ENCODE measurements around the gene CACNG4. TPM values are rescaled to one million over a fixed set of nuclear protein-coding genes. Genes with fewer than 3 reads are reported as not detected.

The CACNG4 gene
- total RNA-seq, 2 experiments from 2014 or later = not detected

DNA sequence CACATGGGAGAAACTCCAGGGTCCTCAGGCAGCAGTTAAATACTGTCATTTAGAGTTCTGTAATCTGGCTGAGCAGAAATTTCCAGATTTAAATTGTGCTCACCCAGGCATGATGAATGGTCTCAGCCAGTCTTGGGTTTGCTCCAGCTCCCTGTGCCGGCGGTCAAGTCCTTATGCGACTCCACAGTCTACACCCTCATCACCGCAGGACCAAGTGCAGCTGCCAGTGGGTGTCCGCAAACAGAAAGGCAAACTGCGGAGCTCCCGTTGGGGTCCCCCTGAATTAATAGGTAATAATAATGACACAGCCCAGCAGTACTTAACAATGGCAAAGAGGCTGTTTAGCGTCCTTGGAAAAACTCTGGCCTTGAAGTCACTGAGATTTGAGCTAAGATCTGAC is 3.9 kb upstream of the CACNG4 start:
- no peak for DNase-seq
- H3K27me3 Mint-ChIP-seq = peaks cover 35% of the 10 kb centered on the region
- H3K4me3 Mint-ChIP-seq = no peak overlapping the region
- peaks cover 6% of the 10 kb centered on the region for H3K4me1 Mint-ChIP-seq (ENCODE audit: low read depth)
- no peaks in the 10 kb centered on the region for H3K36me3 Mint-ChIP-seq (ENCODE audit: low read depth)
- CTCF ChIA-PET = no interaction called here
- peaks cover 0 to 4% of the 10 kb centered on the region in 2 experiments for H3K9me3 ChIP-seq (ENCODE audit: control insufficient read depth in 1 of 2, insufficient read depth in 1 of 2, low read length in 2 of 2)
- TF ChIP-seq, protein P1, sequence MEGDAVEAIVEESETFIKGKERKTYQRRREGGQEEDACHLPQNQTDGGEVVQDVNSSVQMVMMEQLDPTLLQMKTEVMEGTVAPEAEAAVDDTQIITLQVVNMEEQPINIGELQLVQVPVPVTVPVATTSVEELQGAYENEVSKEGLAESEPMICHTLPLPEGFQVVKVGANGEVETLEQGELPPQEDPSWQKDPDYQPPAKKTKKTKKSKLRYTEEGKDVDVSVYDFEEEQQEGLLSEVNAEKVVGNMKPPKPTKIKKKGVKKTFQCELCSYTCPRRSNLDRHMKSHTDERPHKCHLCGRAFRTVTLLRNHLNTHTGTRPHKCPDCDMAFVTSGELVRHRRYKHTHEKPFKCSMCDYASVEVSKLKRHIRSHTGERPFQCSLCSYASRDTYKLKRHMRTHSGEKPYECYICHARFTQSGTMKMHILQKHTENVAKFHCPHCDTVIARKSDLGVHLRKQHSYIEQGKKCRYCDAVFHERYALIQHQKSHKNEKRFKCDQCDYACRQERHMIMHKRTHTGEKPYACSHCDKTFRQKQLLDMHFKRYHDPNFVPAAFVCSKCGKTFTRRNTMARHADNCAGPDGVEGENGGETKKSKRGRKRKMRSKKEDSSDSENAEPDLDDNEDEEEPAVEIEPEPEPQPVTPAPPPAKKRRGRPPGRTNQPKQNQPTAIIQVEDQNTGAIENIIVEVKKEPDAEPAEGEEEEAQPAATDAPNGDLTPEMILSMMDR (IDR thresholded peaks at IDR 0.05) = no peak
- no peak overlapping the region for H3K27ac Mint-ChIP-seq
- POLR2A ChIA-PET = no interaction called here
- no peak overlapping the region for H3K4me3 ChIP-seq (ENCODE audit: low read length)
- H3K9me3 Mint-ChIP-seq = no peaks in the 10 kb centered on the region
- peaks cover under 1% of the 10 kb centered on the region for H3K4me1 ChIP-seq (ENCODE audit: insufficient read depth, low read length)
- H3K27ac ChIP-seq (ENCODE audit: low read depth in 1 of 2, low read length in 2 of 2) = no peak overlapping the region
- H3K36me3 ChIP-seq (ENCODE audit: insufficient read depth, low read length) = no peaks in the 10 kb centered on the region
- H3K27me3 ChIP-seq (ENCODE audit: control insufficient read depth in 1 of 2, insufficient read depth in 2 of 2, low read length in 2 of 2) = peaks cover 13 to 25% of the 10 kb centered on the region in 2 experiments
- intact Hi-C loops (cut with DNase I, micrococcal nuclease) = no loop called here
- no peak for ATAC-seq (ENCODE audit: poor library complexity)

DNA sequence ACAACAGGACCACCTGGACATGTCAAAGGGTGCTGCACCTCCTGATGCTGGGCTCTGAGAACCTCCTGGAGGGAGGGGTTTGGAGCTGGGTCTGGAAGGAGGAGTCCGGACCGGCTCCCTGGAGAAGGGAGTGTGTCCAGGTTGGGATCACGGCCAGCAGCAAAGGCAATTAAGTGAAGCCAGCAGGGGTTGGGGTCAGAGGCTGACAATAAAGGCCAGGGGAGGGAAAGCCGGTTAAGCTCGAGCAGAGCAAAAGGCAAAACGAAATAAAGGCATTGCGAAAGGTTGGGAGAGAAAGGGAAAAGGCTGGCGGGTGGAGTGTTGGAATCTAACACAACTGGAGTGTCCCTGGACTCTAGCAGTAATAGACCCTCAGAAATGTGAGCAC is 992 bp upstream of the CACNG4 start:
- H3K36me3 Mint-ChIP-seq (ENCODE audit: low read depth) = no peaks in the 10 kb centered on the region
- TF ChIP-seq, protein P1 (IDR thresholded peaks at IDR 0.05) = no peak
- H3K4me1 Mint-ChIP-seq (ENCODE audit: low read depth) = peaks cover 16% of the 10 kb centered on the region
- H3K4me3 ChIP-seq (ENCODE audit: low read length) = no peak overlapping the region
- peak overlapping the region; percentile 77 for H3K4me3 Mint-ChIP-seq
- H3K36me3 ChIP-seq (ENCODE audit: insufficient read depth, low read length) = no peaks in the 10 kb centered on the region
- H3K27ac ChIP-seq (ENCODE audit: low read depth in 1 of 2, low read length in 2 of 2) = no peak overlapping the region
- peaks cover 58% of the 10 kb centered on the region for H3K27me3 Mint-ChIP-seq
- no peak overlapping the region for H3K27ac Mint-ChIP-seq
- H3K4me1 ChIP-seq (ENCODE audit: insufficient read depth, low read length) = peaks cover 8% of the 10 kb centered on the region
- ATAC-seq (ENCODE audit: poor library complexity) (no peak), DNase-seq (no peak)
- H3K9me3 Mint-ChIP-seq = no peaks in the 10 kb centered on the region
- intact Hi-C loops (cut with DNase I, micrococcal nuclease) = no loop called here
- peaks cover 39 to 50% of the 10 kb centered on the region in 2 experiments for H3K27me3 ChIP-seq (ENCODE audit: control insufficient read depth in 1 of 2, insufficient read depth in 2 of 2, low read length in 2 of 2)
- CTCF ChIA-PET = no interaction called here
- POLR2A ChIA-PET = no interaction called here
- peaks cover 0 to 9% of the 10 kb centered on the region in 2 experiments for H3K9me3 ChIP-seq (ENCODE audit: control insufficient read depth in 1 of 2, insufficient read depth in 1 of 2, low read length in 2 of 2)

DNA sequence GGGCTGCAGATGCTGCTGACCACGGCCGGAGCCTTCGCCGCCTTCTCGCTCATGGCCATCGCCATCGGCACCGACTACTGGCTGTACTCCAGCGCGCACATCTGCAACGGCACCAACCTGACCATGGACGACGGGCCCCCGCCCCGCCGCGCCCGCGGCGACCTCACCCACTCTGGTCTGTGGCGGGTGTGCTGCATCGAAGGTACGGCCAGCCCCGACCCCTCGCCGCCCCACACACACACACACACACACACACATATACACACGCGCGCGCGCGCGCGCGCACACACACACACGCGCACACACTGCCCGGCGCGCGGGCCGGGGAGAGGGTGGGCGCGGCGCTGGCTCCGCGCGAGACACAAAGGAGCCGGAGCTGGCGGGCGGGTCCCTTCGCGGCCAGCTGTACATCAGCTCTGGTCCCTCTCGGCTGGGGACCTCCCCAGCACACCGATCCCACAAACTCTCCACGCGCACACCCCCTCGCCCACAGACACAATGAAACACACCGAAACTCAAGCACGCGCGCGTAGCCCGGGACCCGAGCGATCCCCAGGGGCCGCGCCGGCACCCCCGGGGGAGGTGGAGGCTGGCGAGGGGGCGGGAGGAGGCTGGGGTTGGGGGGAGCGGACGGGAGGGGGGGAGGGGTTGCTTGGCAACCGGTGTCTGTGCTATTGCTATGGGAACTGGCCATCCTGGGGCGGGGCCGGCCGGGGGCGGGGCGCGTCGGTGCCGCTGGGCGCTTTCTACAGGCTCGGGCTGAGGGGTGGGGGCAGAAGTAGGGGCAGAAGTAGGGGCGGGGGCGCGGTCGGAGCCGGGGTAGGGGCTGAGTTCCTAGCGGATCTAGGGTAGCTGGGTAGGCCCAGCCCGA is 658 bp downstream of the CACNG4 start:
- POLR2A ChIA-PET = no interaction called here
- Histone ChIP-seq H3K27ac (ENCODE audit: low read depth in 1 of 2, low read length in 2 of 2) (no peak overlapping the region), H3K27me3 (ENCODE audit: control insufficient read depth in 1 of 2, insufficient read depth in 2 of 2, low read length in 2 of 2) (peaks cover 46 to 65% of the 10 kb centered on the region in 2 experiments), H3K4me3 (ENCODE audit: low read length) (peak overlapping the region; percentile 48), H3K36me3 (ENCODE audit: insufficient read depth, low read length) (no peaks in the 10 kb centered on the region), H3K9me3 (ENCODE audit: control insufficient read depth in 1 of 2, insufficient read depth in 1 of 2, low read length in 2 of 2) (peaks cover 0 to 9% of the 10 kb centered on the region in 2 experiments), H3K4me1 (ENCODE audit: insufficient read depth, low read length) (peaks cover 8% of the 10 kb centered on the region)
- ATAC-seq (ENCODE audit: poor library complexity) = no peak
- TF ChIP-seq, protein P1 (IDR thresholded peaks at IDR 0.05) = no peak
- Mint-ChIP-seq H3K9me3 (no peaks in the 10 kb centered on the region), H3K27ac (no peak overlapping the region), H3K36me3 (ENCODE audit: low read depth) (no peaks in the 10 kb centered on the region), H3K4me1 (ENCODE audit: low read depth) (peaks cover 16% of the 10 kb centered on the region), H3K4me3 (peak overlapping the region; percentile 25), H3K27me3 (peaks cover 68% of the 10 kb centered on the region)
- peak in 1 of 14 experiments; percentile 9 for DNase-seq
- CTCF ChIA-PET = no interaction called here
- intact Hi-C loops (cut with DNase I, micrococcal nuclease) = no loop called here
